GM12892 (cell line): ENCODE data around the gene LRP1-AS.

Experiments used
- POLR2A ChIP-seq: IDR thresholded peaks from 2 replicates; pipeline ENCODE4 v1.6.1; 2011; ENCODE audit warnings: low read depth, low read length, control low read depth
- TAF1 ChIP-seq: IDR thresholded peaks from 2 replicates; pipeline ENCODE4 v1.6.1; 2011; ENCODE audit warnings: low read depth, mild to moderate bottlenecking, control low read depth, low read length, borderline replicate concordance

GRCh38 chr12:57110104-57111030 lies 37.1 kb downstream of the LRP1-AS start:
- peak; percentile 41; the same call in 1 of the 2 replicates for TF ChIP-seq TAF1
- TF ChIP-seq POLR2A, result peak; percentile 57
